ENCODE results near the gene FPR3.

FPR3 gene

GRCh38 chr19:51750400-51751094, 44.4 kb upstream of the FPR3 start:
- peak overlapping the region; percentile 4 for H3K4me3 ChIP-seq (replicated peaks; ENCODE audit: insufficient read depth, low read length)
- DNase-seq (ENCODE audit: low read depth in 1 of 2, low spot score in 1 of 2): no peak
- H3K27ac ChIP-seq (replicated peaks): peak overlapping the region; percentile 45
- H3K27me3 ChIP-seq (ENCODE audit: insufficient read depth, poor library complexity, severe bottlenecking): no peaks in the 10 kb centered on the region
- TF ChIP-seq CTCF (IDR thresholded peaks at IDR 0.05; ENCODE audit: insufficient read depth, low read length): no peak
- TF ChIP-seq, protein P1, sequence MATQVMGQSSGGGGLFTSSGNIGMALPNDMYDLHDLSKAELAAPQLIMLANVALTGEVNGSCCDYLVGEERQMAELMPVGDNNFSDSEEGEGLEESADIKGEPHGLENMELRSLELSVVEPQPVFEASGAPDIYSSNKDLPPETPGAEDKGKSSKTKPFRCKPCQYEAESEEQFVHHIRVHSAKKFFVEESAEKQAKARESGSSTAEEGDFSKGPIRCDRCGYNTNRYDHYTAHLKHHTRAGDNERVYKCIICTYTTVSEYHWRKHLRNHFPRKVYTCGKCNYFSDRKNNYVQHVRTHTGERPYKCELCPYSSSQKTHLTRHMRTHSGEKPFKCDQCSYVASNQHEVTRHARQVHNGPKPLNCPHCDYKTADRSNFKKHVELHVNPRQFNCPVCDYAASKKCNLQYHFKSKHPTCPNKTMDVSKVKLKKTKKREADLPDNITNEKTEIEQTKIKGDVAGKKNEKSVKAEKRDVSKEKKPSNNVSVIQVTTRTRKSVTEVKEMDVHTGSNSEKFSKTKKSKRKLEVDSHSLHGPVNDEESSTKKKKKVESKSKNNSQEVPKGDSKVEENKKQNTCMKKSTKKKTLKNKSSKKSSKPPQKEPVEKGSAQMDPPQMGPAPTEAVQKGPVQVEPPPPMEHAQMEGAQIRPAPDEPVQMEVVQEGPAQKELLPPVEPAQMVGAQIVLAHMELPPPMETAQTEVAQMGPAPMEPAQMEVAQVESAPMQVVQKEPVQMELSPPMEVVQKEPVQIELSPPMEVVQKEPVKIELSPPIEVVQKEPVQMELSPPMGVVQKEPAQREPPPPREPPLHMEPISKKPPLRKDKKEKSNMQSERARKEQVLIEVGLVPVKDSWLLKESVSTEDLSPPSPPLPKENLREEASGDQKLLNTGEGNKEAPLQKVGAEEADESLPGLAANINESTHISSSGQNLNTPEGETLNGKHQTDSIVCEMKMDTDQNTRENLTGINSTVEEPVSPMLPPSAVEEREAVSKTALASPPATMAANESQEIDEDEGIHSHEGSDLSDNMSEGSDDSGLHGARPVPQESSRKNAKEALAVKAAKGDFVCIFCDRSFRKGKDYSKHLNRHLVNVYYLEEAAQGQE (IDR thresholded peaks at IDR 0.05; ENCODE audit: insufficient replicate concordance, low read depth): no peak
- TF ChIP-seq GABPA (IDR thresholded peaks at IDR 0.05; ENCODE audit: low read depth): no peak
- TF ChIP-seq SPI1 (IDR thresholded peaks at IDR 0.05; ENCODE audit: borderline replicate concordance, low read depth): no peak
- TF ChIP-seq POLR2AphosphoS5 (IDR thresholded peaks at IDR 0.05; ENCODE audit: low read depth): no peak

DNA sequence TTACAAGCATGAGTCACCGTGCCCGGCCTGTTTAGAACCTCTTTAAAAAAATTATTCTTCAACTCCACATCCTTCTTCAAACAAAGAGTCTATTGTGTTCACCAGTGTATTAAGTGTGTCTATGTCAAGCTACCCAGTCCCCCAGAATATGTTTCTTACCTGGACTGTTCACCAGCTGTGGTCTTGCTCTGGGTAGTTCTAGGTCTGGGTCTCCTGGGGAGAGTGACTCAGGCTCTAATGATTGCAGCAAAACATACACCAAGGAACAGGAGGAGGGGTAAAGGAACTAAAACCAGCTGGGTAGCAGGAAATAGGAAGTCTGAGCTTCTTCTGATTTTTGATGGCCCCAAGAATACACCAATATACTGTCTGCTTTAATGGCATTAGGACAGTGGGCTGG, 43.3 kb upstream of the FPR3 start, which contains the start of gene FPR1:
FPR1 (minus strand) TSS at position 224 of the 400 bp plus-strand sequence. CDS start 4,884 bp downstream, outside the sequence.
- Histone ChIP-seq H3K27ac (replicated peaks) (peak within 1 kb of the TSS; percentile 45), H3K27me3 (ENCODE audit: insufficient read depth, poor library complexity, severe bottlenecking) (no peaks in the 10 kb centered on the region), H3K4me3 (replicated peaks; ENCODE audit: insufficient read depth, low read length) (peak within 1 kb of the TSS; percentile 4)
- TF ChIP-seq, protein P1 (IDR thresholded peaks at IDR 0.05; ENCODE audit: insufficient replicate concordance, low read depth): no peak
- peak; percentile 69 for TF ChIP-seq SPI1 (IDR thresholded peaks at IDR 0.05; ENCODE audit: borderline replicate concordance, low read depth)
- DNase-seq (ENCODE audit: low read depth in 1 of 2, low spot score in 1 of 2): peak; percentile 76 to 85

DNA sequence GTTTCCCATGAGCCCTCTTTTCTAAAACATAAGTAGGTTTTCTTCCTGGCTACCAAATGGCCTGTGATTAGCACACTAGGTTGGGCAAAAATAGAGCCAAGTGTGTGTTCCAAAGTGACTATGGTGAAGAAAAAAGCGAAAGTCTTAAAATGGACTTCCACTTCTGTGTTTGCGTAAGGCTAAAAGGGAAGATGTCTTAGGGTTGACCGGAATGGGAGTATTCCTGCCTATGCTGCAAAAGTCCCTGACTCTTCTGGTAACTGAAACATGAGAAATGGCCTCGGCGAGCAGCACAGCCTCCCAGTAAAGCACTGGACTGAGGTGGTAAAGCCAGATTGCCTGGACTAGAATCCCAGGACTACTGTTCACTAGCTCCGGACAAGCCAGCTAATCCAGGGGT, 40.8 kb upstream of the FPR3 start:
- Histone ChIP-seq H3K4me3 (replicated peaks; ENCODE audit: insufficient read depth, low read length) (no peak overlapping the region), H3K27ac (replicated peaks) (peak overlapping the region; percentile 61), H3K27me3 (ENCODE audit: insufficient read depth, poor library complexity, severe bottlenecking) (no peaks in the 10 kb centered on the region)
- TF ChIP-seq CTCF (IDR thresholded peaks at IDR 0.05; ENCODE audit: insufficient read depth, low read length) (no peak), SPI1 (IDR thresholded peaks at IDR 0.05; ENCODE audit: borderline replicate concordance, low read depth) (peak; percentile 38; the same call in 1 of the 2 replicates)
- TF ChIP-seq, protein P1 (IDR thresholded peaks at IDR 0.05; ENCODE audit: insufficient replicate concordance, low read depth): no peak
- DNase-seq (ENCODE audit: low read depth in 1 of 2, low spot score in 1 of 2): peak; percentile 54 to 57
